GM12873 (cell line): ENCODE results near the gene MOBP.

ENCODE experiments used
- CTCF ChIP-seq: IDR thresholded peaks from 2 replicates; pipeline ENCODE4 v1.5.1; 2012; ENCODE audit warnings: low read depth, mild to moderate bottlenecking, moderate library complexity, low read length, control low read depth; ENCODE audit not compliant: insufficient read depth; ENCODE audit errors: missing control alignments

MOBP gene

GRCh38 chr3:39443530-39443929 is 23.9 kb upstream of the MOBP start:
- no peak for TF ChIP-seq CTCF

GRCh38 chr3:39445927-39446326 is 21.6 kb upstream of the MOBP start:
- no peak for TF ChIP-seq CTCF

DNA sequence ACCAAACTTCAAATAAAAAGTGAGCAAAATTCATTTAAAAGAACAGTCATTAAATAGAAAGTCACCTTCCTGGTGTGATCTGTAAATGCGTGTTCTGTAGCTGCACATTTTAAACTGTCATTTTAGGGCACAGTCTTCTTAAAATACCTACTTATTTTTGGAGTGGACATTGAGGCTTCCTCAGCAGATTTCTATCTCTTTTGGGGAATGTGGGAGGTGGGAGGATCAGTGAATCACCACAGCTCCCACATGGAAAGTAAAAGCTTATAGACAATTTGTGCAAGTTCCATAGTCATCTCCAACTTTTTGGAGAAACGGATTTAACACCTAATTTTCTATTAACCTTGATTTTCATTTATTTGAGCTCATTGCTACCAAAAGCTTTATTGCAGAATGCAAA is 21.0 kb upstream of the MOBP start:
- TF ChIP-seq CTCF = no peak

- TF ChIP-seq CTCF = peak; percentile 85
Measured at GRCh38 chr3:39447637-39448483, 19.6 kb upstream of the MOBP start.

DNA sequence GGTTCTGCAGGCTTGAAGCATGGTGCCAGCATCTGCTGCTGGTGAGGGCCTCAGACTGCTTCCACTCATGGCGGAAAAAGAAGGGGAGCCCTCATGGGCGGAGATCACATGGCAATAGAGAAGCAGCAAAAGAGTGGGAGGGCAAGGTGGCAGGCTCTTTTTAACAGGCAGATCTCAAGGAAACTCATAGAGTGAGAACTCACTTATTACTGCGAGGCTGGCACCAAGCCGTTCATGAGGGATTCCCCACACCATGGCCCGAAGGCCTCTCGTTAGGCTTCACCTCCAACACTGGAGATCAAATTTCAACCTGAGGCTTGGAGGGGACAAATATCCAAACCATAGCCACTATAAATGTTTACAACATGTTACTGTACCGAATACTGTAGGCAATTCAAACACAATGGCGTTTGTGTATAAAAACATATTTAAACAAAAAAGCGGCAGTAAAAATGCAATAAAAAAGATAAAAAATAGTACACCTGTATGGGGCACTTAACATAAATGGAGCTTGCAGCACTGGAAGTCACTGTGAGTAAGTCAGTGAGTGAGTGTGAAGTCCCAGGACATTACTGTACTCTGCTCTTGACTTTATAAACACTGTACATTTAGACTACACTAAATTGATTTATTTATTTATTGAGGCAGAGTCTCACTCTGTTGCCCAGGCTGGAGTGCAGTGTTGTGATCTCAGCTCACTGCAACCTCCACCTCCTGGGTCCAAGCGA is 18.8 kb upstream of the MOBP start:
- no peak for TF ChIP-seq CTCF

GRCh38 chr3:39449796-39450195 is 17.7 kb upstream of the MOBP start:
- no peak for TF ChIP-seq CTCF

GRCh38 chr3:39453134-39453533 is 14.3 kb upstream of the MOBP start:
- no peak for TF ChIP-seq CTCF
